GM23338 (cell line): Measurements from ENCODE around the gene RBM38.

Experiments
- CREB1 ChIP-seq: fragments of 250-450 bp; sonication (Bioruptor Pico); IDR thresholded peaks from 2 replicates; pipeline ENCODE4 v1.5.0; 2020; ENCODE audit warnings: low read depth, mild to moderate bottlenecking, moderate library complexity
- EZH2 ChIP-seq: fragments of 200-600 bp; sonication (generic); IDR thresholded peaks from one replicate; pipeline ENCODE4 v1.8.0; 2017; ENCODE audit warnings: antibody characterized with exemption, mild to moderate bottlenecking, low read depth; ENCODE audit not compliant: unreplicated experiment
- EZH2phosphoT487 ChIP-seq: fragments of 200-600 bp; sonication (generic); IDR thresholded peaks from one replicate; pipeline ENCODE4 v1.8.1; 2018; ENCODE audit warnings: antibody characterized with exemption; ENCODE audit not compliant: unreplicated experiment
- JUNB ChIP-seq: IDR thresholded peaks from one replicate; pipeline ENCODE4 v1.6.1; 2016; ENCODE audit warnings: antibody characterized with exemption; ENCODE audit not compliant: unreplicated experiment
- NANOG ChIP-seq: IDR thresholded peaks from 2 replicates; pipeline ENCODE4 v1.6.1; 2016; ENCODE audit warnings: antibody characterized with exemption, borderline replicate concordance
- POLR2AphosphoS5 ChIP-seq: IDR thresholded peaks from 2 replicates; pipeline ENCODE4 v1.6.1; 2016; ENCODE audit warnings: antibody characterized with exemption, low read depth
- STAT1 ChIP-seq: IDR thresholded peaks from one replicate; pipeline ENCODE4 v1.6.1; 2016; ENCODE audit warnings: antibody characterized with exemption; ENCODE audit not compliant: unreplicated experiment
- ZNF114 ChIP-seq: fragments of 250-450 bp; sonication (Bioruptor Pico); IDR thresholded peaks from 2 replicates; pipeline ENCODE4 v1.5.0; 2020; ENCODE audit warnings: mild to moderate bottlenecking, moderate library complexity
- ZNF331 ChIP-seq: fragments of 250-450 bp; sonication (Bioruptor Pico); IDR thresholded peaks from 2 replicates; pipeline ENCODE4 v1.5.0; 2020; ENCODE audit warnings: low read depth, mild to moderate bottlenecking, moderate library complexity
- TF ChIP-seq, protein P1 (sequence below), 2 experiments: fragments of 200-600 bp in 1 of 2; sonication (generic) in 1 of 2; conservative IDR thresholded peaks; 2 replicates each; pipeline versions ENCODE4 v1.5.1 to v1.6.1; 2016 to 2017; ENCODE audit warnings: antibody characterized with exemption in 2 of 2, low read depth in 2 of 2, mild to moderate bottlenecking in 2 of 2, moderate library complexity in 1 of 2
- TF ChIP-seq, protein P2 (sequence below): IDR thresholded peaks from one replicate; pipeline ENCODE4 v1.6.1; 2018; ENCODE audit warnings: antibody characterized with exemption; ENCODE audit not compliant: unreplicated experiment
- TF ChIP-seq, protein P3 (sequence below): IDR thresholded peaks from 2 replicates; pipeline ENCODE4 v1.6.1; 2016; ENCODE audit warnings: antibody characterized with exemption
- TF ChIP-seq, protein P4 (sequence below): fragments of 250-450 bp; sonication (Bioruptor Pico); IDR thresholded peaks from 2 replicates; pipeline ENCODE4 v1.5.0; 2020; ENCODE audit warnings: mild to moderate bottlenecking, moderate library complexity

DNA sequence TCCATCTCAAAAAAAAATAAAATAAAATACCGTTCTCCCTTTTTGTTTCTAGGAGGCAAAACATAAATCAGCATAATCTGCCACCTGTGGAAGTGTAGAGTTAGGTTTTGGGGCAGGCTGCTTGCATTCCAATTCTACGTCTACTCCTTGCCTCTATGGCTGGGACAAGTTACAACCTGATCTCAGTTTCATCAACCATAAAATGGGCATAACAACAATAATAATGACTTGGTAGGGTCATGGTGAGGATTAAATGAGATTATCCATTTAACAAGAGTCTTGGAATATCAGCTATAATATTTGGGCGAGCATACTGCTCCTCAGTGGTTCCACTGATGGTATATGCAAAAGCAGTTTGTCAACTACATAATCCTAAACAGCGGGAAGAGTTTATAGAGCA is 43.8 kb upstream of the RBM38 start:
- TF ChIP-seq, protein P1, sequence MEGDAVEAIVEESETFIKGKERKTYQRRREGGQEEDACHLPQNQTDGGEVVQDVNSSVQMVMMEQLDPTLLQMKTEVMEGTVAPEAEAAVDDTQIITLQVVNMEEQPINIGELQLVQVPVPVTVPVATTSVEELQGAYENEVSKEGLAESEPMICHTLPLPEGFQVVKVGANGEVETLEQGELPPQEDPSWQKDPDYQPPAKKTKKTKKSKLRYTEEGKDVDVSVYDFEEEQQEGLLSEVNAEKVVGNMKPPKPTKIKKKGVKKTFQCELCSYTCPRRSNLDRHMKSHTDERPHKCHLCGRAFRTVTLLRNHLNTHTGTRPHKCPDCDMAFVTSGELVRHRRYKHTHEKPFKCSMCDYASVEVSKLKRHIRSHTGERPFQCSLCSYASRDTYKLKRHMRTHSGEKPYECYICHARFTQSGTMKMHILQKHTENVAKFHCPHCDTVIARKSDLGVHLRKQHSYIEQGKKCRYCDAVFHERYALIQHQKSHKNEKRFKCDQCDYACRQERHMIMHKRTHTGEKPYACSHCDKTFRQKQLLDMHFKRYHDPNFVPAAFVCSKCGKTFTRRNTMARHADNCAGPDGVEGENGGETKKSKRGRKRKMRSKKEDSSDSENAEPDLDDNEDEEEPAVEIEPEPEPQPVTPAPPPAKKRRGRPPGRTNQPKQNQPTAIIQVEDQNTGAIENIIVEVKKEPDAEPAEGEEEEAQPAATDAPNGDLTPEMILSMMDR (conservative IDR thresholded peaks at IDR 0.05; ENCODE audit: low read depth in 2 of 2): no peak
- TF ChIP-seq EZH2 (no peak), CREB1 (CRISPR knock-in tag) (no peak), ZNF114 (CRISPR knock-in tag) (no peak), EZH2phosphoT487 (no peak), POLR2AphosphoS5 (no peak), JUNB (no peak), ZNF331 (CRISPR knock-in tag) (no peak), NANOG (no peak), STAT1 (no peak)
- TF ChIP-seq, protein P2, sequence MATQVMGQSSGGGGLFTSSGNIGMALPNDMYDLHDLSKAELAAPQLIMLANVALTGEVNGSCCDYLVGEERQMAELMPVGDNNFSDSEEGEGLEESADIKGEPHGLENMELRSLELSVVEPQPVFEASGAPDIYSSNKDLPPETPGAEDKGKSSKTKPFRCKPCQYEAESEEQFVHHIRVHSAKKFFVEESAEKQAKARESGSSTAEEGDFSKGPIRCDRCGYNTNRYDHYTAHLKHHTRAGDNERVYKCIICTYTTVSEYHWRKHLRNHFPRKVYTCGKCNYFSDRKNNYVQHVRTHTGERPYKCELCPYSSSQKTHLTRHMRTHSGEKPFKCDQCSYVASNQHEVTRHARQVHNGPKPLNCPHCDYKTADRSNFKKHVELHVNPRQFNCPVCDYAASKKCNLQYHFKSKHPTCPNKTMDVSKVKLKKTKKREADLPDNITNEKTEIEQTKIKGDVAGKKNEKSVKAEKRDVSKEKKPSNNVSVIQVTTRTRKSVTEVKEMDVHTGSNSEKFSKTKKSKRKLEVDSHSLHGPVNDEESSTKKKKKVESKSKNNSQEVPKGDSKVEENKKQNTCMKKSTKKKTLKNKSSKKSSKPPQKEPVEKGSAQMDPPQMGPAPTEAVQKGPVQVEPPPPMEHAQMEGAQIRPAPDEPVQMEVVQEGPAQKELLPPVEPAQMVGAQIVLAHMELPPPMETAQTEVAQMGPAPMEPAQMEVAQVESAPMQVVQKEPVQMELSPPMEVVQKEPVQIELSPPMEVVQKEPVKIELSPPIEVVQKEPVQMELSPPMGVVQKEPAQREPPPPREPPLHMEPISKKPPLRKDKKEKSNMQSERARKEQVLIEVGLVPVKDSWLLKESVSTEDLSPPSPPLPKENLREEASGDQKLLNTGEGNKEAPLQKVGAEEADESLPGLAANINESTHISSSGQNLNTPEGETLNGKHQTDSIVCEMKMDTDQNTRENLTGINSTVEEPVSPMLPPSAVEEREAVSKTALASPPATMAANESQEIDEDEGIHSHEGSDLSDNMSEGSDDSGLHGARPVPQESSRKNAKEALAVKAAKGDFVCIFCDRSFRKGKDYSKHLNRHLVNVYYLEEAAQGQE: no peak
- TF ChIP-seq, protein P3, sequence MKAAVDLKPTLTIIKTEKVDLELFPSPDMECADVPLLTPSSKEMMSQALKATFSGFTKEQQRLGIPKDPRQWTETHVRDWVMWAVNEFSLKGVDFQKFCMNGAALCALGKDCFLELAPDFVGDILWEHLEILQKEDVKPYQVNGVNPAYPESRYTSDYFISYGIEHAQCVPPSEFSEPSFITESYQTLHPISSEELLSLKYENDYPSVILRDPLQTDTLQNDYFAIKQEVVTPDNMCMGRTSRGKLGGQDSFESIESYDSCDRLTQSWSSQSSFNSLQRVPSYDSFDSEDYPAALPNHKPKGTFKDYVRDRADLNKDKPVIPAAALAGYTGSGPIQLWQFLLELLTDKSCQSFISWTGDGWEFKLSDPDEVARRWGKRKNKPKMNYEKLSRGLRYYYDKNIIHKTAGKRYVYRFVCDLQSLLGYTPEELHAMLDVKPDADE: no peak
- TF ChIP-seq, protein P4, sequence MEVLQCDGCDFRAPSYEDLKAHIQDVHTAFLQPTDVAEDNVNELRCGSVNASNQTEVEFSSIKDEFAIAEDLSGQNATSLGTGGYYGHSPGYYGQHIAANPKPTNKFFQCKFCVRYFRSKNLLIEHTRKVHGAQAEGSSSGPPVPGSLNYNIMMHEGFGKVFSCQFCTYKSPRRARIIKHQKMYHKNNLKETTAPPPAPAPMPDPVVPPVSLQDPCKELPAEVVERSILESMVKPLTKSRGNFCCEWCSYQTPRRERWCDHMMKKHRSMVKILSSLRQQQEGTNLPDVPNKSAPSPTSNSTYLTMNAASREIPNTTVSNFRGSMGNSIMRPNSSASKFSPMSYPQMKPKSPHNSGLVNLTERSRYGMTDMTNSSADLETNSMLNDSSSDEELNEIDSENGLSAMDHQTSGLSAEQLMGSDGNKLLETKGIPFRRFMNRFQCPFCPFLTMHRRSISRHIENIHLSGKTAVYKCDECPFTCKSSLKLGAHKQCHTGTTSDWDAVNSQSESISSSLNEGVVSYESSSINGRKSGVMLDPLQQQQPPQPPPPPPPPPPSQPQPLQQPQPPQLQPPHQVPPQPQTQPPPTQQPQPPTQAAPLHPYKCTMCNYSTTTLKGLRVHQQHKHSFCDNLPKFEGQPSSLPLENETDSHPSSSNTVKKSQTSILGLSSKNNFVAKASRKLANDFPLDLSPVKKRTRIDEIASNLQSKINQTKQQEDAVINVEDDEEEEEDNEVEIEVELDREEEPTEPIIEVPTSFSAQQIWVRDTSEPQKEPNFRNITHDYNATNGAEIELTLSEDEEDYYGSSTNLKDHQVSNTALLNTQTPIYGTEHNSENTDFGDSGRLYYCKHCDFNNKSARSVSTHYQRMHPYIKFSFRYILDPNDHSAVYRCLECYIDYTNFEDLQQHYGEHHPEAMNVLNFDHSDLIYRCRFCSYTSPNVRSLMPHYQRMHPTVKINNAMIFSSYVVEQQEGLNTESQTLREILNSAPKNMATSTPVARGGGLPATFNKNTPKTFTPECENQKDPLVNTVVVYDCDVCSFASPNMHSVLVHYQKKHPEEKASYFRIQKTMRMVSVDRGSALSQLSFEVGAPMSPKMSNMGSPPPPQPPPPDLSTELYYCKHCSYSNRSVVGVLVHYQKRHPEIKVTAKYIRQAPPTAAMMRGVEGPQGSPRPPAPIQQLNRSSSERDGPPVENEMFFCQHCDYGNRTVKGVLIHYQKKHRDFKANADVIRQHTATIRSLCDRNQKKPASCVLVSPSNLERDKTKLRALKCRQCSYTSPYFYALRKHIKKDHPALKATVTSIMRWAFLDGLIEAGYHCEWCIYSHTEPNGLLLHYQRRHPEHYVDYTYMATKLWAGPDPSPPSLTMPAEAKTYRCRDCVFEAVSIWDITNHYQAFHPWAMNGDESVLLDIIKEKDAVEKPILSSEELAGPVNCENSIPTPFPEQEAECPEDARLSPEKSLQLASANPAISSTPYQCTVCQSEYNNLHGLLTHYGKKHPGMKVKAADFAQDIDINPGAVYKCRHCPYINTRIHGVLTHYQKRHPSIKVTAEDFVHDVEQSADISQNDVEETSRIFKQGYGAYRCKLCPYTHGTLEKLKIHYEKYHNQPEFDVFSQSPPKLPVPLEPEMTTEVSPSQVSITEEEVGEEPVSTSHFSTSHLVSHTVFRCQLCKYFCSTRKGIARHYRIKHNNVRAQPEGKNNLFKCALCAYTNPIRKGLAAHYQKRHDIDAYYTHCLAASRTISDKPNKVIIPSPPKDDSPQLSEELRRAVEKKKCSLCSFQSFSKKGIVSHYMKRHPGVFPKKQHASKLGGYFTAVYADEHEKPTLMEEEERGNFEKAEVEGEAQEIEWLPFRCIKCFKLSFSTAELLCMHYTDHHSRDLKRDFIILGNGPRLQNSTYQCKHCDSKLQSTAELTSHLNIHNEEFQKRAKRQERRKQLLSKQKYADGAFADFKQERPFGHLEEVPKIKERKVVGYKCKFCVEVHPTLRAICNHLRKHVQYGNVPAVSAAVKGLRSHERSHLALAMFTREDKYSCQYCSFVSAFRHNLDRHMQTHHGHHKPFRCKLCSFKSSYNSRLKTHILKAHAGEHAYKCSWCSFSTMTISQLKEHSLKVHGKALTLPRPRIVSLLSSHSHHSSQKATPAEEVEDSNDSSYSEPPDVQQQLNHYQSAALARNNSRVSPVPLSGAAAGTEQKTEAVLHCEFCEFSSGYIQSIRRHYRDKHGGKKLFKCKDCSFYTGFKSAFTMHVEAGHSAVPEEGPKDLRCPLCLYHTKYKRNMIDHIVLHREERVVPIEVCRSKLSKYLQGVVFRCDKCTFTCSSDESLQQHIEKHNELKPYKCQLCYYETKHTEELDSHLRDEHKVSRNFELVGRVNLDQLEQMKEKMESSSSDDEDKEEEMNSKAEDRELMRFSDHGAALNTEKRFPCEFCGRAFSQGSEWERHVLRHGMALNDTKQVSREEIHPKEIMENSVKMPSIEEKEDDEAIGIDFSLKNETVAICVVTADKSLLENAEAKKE (CRISPR knock-in tag): no peak
